Right lobe of liver (tissue), 6 donors: ENCODE measurements around the gene PFAS. TPM values are rescaled to one million over a fixed set of nuclear protein-coding genes. Genes with fewer than 3 reads are reported as not detected.
A peak's percentile ranks its signal among the peaks of the same experiment; 100 is the strongest.

Experiments
- ATAC-seq, 4 donors: fragments of 200-7000 bp; cut with Tn5 transposase; one replicate each; pipeline ENCODE4 v1.9.1; 2020; ENCODE audit warnings: mild to moderate bottlenecking in 4 of 4, moderate library complexity in 4 of 4
- DNase-seq, 3 donors: peaks; one replicate each; pipeline ENCODE4 v3.0.0-alpha.2; 2020
- H3K27ac ChIP-seq, 3 donors: fragments of 200-600 bp; one replicate each; pipeline ENCODE4 v1.8.0; 2022
- H3K27me3 ChIP-seq, 2 donors: fragments of 200-600 bp; one replicate each; pipeline ENCODE4 v1.8.0; 2022
- H3K36me3 ChIP-seq, 4 donors: fragments of 200-600 bp; sonication (generic) in 1 of 4; one replicate each; pipeline versions ENCODE4 v1.5.1 to v1.8.0; 2017 to 2022; ENCODE audit warnings: control low read depth in 1 of 4
- H3K4me1 ChIP-seq, 4 donors: fragments of 200-600 bp; sonication (generic) in 1 of 4; one replicate each; pipeline versions ENCODE4 v1.5.1 to v1.8.0; 2017 to 2022; ENCODE audit warnings: control low read depth in 1 of 4
- H3K4me3 ChIP-seq, 3 donors: fragments of 200-600 bp; one replicate each; pipeline ENCODE4 v1.8.0; 2022
- H3K9me3 ChIP-seq, 4 donors: fragments of 200-600 bp; sonication (generic) in 1 of 4; one replicate each; pipeline versions ENCODE4 v1.5.1 to v1.8.0; 2017 to 2022; ENCODE audit warnings: control low read depth in 1 of 4
- POLR2A ChIP-seq: fragments of 450-650 bp; IDR thresholded peaks from one replicate; pipeline ENCODE4 v1.6.1; 2017; ENCODE audit warnings: antibody characterized with exemption, mild to moderate bottlenecking
- WGBS: methylation state at CpG from one replicate; pipeline ENCODE4 v1.1.6; 2018; ENCODE audit warnings: low coverage, low lambda C conversion rate; ENCODE audit not compliant: insufficient coverage; ENCODE audit errors: missing lambda C conversion rate; 5-methylcytosine and 5-hydroxymethylcytosine counted together
- intact Hi-C, 2 donors: fragments of 100-400 bp; cut with DNase I; formaldehyde crosslinking; loops; one replicate each; pipeline versions ENCODE4 v1.11.2 to v1.14.1; 2022
- total RNA-seq, 6 experiments: library from RNA; depleted of rRNA in 2 of 6; stranded (reverse); fragments of >200 nt in 2 of 6; fragmentation: NEBNext Ultra II Directional in 3 of 6; extraction: Animal tissue kit (Norgen Biotek cat#: 25700) in 3 of 6; gene quantifications; one replicate each; pipeline versions ENCODE4 v1.1.0 to v1.2.4, GENCODE V29; 2016 to 2023
- TF ChIP-seq, protein P1 (sequence below), 4 donors: fragments of 200-600 bp in 3 of 4; fragments of 450-650 bp in 1 of 4; IDR thresholded peaks; one replicate each; pipeline versions ENCODE4 v1.5.1 to v1.8.0; 2016 to 2022; ENCODE audit warnings: antibody characterized with exemption in 4 of 4, mild to moderate bottlenecking in 2 of 4
- donor health status: DM: no; HTN: yes; CAD: no.
- donor health status: DM: no; HTN: no; CAD: no.
- donor health status: DM: no; HTN: no; CAD: no.
- donor health status: DM: no; HTN: yes; CAD: no.
- donor health status: DM: no; HTN: yes; CAD: no.

The PFAS gene
- total RNA-seq, 6 experiments from 2014 or later, result 10.0 to 21.0 (median 15.6) TPM

DNA sequence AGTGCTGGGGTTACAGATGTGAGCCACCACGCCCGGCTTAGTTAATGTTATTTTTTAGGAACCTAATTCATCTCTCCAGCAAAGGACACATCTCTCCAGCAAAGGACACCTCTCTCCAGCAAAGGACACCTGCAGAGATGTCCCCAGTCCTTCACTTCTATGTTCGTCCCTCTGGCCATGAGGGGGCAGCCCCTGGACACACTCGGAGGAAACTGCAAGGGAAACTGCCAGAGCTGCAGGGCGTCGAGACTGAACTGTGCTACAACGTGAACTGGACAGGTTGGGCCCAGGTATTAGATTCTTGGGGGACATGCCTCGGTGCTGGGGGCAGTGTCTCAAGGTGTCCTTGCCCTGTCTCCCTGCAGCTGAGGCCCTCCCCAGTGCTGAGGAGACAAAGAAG is 4.7 kb downstream of the PFAS start:
- H3K36me3 ChIP-seq, result peaks cover 0 to 20% (median under 1%) of the 10 kb centered on the region in 4 donors
- H3K9me3 ChIP-seq, result no peaks in the 10 kb centered on the region
- no peaks in the 10 kb centered on the region for H3K27me3 ChIP-seq
- no peak overlapping the region for H3K4me3 ChIP-seq
- intact Hi-C loops, result loop anchor here in 1 of 2 donors (5.0 kb wide), 1 partner anchor 48 kb away; no protein-coding TSS in a partner anchor
- TF ChIP-seq, protein P1, sequence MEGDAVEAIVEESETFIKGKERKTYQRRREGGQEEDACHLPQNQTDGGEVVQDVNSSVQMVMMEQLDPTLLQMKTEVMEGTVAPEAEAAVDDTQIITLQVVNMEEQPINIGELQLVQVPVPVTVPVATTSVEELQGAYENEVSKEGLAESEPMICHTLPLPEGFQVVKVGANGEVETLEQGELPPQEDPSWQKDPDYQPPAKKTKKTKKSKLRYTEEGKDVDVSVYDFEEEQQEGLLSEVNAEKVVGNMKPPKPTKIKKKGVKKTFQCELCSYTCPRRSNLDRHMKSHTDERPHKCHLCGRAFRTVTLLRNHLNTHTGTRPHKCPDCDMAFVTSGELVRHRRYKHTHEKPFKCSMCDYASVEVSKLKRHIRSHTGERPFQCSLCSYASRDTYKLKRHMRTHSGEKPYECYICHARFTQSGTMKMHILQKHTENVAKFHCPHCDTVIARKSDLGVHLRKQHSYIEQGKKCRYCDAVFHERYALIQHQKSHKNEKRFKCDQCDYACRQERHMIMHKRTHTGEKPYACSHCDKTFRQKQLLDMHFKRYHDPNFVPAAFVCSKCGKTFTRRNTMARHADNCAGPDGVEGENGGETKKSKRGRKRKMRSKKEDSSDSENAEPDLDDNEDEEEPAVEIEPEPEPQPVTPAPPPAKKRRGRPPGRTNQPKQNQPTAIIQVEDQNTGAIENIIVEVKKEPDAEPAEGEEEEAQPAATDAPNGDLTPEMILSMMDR (IDR thresholded peaks at IDR 0.05), result peak in 3 of 4 donors; percentile 33 to 61 (median 49)
- no peak for TF ChIP-seq POLR2A
- peak; percentile 48 to 79 (median 60) for ATAC-seq
- H3K4me1 ChIP-seq, result peaks cover 0 to 6% (median 0%) of the 10 kb centered on the region in 4 donors
- 75% methylated on average over 6 of the region's 8 CpGs for WGBS
- DNase-seq, result peak in 2 of 3 donors; percentile 69 to 70
- no peak overlapping the region for H3K27ac ChIP-seq

DNA sequence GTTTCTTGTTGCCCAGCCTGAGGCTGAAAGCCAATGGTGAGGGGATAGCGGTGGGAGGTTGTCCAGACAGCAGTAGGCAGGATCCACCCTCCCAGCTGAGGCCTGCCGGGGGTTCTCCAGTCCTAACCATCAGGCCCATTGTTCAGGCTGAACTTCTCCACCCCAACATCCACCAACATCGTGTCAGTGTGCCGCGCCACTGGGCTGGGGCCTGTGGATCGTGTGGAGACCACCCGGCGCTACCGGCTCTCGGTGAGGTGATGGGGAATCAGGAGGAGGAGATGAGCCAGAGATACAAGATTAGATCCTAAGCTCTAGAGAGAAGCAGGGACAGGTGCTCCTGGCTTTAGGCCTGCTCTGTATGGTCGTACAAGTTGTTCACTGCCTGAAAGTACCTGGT is 5.8 kb downstream of the PFAS start:
- Histone ChIP-seq H3K4me3 (no peak overlapping the region), H3K27ac (no peak overlapping the region), H3K4me1 (peaks cover 0 to 3% (median 0%) of the 10 kb centered on the region in 4 donors), H3K9me3 (no peaks in the 10 kb centered on the region), H3K27me3 (no peaks in the 10 kb centered on the region), H3K36me3 (peaks cover 0 to 25% (median under 1%) of the 10 kb centered on the region in 4 donors)
- TF ChIP-seq POLR2A, result no peak
- TF ChIP-seq, protein P1 (IDR thresholded peaks at IDR 0.05), result no peak
- DNase-seq (no peak), ATAC-seq (no peak)
- intact Hi-C loops, result loop anchor here in 1 of 2 donors (5.0 kb wide), 1 partner anchor 47 kb away; no protein-coding TSS in a partner anchor
- no CpG with 5 or more reads among the region's 11 CpGs for WGBS

DNA sequence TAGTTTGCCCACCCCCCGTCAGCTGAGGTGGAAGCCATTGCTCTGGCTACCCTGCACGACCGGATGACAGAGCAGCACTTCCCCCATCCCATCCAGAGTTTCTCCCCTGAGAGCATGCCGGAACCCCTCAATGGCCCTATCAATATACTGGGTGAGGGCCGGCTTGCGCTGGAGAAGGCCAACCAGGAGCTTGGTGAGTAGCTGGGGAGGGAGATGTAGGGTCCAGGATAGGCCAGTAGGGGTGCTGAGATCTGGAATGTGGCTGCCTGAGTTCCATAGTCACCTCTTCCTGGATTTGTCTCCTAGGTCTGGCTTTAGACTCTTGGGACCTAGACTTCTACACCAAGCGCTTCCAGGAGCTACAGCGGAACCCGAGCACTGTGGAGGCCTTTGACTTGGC is 6.4 kb downstream of the PFAS start:
- TF ChIP-seq, protein P1 (IDR thresholded peaks at IDR 0.05), result no peak
- no peak for TF ChIP-seq POLR2A
- Histone ChIP-seq H3K9me3 (no peaks in the 10 kb centered on the region), H3K4me3 (no peak overlapping the region), H3K27me3 (no peaks in the 10 kb centered on the region), H3K27ac (no peak overlapping the region), H3K36me3 (peaks cover 0 to 28% (median 3%) of the 10 kb centered on the region in 4 donors), H3K4me1 (no peaks in the 10 kb centered on the region)
- WGBS, result 80% methylated on average over 1 of the region's 9 CpGs
- ATAC-seq (no peak), DNase-seq (no peak)
- intact Hi-C loops, result no loop called here

DNA sequence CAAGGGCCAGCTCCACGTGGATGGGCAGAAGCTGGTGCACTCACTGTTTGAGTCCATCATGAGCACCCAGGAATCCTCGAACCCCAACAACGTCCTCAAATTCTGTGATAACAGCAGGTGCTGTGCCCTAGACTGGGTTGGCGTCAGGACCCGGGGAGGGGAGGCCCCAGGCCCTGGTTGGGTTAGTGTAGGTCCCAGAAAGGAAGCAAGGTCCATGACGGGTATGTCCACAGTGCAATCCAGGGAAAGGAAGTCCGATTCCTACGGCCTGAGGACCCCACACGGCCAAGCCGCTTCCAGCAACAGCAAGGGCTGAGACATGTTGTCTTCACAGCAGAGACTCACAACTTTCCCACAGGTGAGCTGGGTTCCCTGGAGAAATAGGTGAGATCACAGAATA is 7.2 kb downstream of the PFAS start:
- intact Hi-C loops, result no loop called here
- Histone ChIP-seq H3K4me1 (no peaks in the 10 kb centered on the region), H3K9me3 (no peaks in the 10 kb centered on the region), H3K36me3 (peaks cover 0 to 28% (median 3%) of the 10 kb centered on the region in 4 donors), H3K27me3 (no peaks in the 10 kb centered on the region), H3K4me3 (no peak overlapping the region), H3K27ac (no peak overlapping the region)
- WGBS, result 100% methylated on average over 2 of the region's 10 CpGs
- ATAC-seq (no peak), DNase-seq (no peak)
- TF ChIP-seq POLR2A, result no peak
- TF ChIP-seq, protein P1 (IDR thresholded peaks at IDR 0.05), result no peak
